Putamen (tissue), 1 donor: ENCODE results near the gene ZBED6.
"Not testable (repeated sequence)": the region's sequence is repeated elsewhere in the genome, so short reads cannot be mapped to it uniquely, and the experiment has no call there.

Experiments
- DNase-seq: peaks from one replicate; pipeline ENCODE4 v3.0.0-alpha.2; 2016; ENCODE audit warnings: low spot score

ZBED6 gene, protein sequence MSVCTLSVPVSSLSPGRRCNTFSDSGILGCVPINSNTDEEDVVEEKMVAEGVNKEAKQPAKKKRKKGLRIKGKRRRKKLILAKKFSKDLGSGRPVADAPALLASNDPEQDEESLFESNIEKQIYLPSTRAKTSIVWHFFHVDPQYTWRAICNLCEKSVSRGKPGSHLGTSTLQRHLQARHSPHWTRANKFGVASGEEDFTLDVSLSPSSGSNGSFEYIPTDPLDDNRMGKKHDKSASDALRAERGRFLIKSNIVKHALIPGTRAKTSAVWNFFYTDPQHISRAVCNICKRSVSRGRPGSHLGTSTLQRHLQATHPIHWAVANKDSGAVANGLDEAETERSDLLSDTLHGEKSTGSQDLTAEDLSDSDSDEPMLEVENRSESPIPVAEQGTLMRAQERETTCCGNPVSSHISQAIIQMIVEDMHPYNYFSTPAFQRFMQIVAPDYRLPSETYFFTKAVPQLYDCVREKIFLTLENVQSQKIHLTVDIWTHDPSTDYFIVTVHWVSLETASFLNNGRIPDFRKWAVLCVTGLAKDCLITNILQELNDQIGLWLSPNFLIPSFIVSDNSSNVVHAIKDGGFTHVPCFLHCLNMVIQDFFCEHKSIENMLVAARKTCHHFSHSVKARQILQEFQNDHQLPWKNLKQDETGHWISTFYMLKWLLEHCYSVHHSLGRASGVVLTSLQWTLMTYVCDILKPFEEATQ (N-terminal part only)

DNA sequence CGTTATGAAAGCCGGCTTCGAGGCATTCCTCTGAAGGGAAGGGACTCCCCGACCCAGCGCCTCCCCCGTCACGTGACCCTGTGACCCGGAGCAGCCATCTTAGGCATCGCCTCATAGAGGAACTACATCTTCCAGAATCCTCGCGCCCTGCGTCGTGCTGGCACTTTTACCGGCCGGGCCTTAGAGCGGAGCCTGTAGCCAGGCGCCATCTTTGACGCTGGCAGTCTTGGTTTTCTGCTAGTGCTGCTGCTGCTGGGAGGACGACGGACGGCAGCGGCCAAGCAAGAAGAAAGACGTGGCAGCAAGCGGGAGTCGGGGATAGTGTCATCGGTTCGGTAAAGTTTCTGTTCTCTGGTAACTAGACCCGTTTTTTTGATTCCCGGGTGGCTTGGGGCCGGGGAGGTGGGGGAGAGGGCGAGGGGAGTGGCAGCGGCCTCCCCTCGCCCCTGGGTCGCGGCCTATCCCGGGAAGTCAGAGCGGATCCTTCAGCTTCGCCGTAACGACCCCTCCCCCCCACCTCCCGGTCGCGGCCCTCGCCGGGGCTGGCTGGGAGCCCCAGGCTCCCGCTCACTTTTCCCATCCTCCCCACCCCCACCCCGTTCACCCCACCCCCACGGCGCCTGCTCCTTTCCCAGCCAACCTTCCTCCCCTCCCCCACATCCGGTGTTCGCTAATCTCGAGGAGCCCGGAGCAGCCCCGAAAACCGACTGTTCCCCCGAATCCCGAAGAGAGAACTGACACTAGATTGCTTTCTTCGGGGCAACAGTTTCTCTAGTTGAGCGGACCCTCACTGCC is at the start of gene ZBED6, which contains the start of gene ZC3H11A:
ZBED6 (plus strand) TSS at position 183 of the 795 bp plus-strand sequence. CDS start 1,900 bp downstream, outside the sequence.
ZC3H11A (plus strand) TSS at position 183 of the 795 bp plus-strand sequence. CDS start 21,448 bp downstream, outside the sequence.
- DNase-seq: peak; percentile 99

DNA sequence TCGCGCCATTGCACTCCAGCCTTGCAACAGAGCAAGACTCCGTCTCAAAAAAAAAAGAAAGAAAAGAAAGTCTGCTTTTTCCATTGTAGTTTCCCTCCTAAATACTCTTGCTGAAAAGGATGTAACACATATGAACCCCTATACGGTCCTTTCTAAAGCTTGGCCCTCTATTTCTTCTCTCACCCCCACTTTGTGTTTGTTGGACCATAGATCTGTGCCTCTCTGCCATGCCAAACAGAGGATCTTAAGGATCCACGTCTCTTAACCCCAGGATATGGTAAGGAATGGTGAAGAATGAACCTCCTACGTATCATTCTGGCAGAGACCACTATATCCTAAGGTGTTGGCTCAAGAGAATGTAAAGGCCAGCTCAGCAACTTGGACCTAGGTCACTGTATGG is 49.1 kb upstream of the ZBED6 start:
- DNase-seq: no peak

DNA sequence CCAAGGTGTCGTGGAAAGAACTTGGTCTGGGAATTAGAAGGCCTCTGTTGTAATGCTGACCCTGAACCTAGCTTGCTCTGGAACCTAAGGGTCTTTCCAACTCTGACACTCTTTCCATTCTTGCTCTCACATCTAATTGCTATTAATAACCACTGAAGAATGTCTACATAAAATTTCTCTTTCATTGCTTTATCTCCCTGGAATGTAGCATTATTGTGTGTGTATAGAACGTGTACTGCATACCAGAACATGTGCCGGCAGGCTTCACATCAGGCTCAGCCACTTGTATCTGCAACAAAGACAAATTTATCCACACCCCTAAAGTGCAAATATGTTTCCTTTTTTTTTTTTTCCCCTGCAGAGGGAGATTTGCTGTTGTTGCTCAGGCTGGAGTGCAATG is 44.4 kb upstream of the ZBED6 start:
- no peak for DNase-seq

DNA sequence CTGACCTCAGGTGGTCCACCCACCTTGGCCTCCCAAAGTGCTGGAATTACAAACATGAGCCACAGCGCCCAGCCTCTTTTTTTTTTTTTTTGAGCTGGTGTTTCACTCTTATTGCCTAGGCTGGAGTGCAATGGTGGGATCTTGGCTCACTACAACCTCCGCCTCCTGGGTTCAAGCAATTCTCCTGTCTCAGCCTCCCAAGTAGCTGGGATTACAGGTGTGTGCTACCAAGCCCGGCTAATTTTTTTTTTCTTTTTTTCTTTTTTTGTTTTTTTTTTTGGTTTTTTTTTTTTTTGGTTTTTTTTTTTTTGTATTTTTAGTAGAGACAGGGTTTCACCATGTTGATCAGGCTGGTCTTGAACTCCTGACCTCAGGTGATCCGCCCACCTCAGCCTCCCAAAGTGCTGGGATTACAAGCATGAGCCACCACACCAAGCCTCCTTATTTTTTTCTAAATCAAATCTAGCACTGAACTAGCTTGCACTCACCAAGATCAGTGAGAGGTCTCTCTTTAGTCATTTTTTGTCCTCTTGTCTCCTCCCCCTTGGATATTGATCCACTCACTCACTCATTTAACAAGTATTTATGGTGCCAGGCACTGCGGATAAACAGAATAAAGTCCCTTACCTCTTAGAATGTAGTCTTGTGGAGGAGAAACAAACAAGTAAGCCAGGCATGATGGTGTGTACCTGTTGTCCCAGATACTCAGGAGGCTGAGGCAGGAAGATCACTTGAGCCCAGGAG is 43.6 kb upstream of the ZBED6 start:
- DNase-seq: not testable (repeated sequence)

DNA sequence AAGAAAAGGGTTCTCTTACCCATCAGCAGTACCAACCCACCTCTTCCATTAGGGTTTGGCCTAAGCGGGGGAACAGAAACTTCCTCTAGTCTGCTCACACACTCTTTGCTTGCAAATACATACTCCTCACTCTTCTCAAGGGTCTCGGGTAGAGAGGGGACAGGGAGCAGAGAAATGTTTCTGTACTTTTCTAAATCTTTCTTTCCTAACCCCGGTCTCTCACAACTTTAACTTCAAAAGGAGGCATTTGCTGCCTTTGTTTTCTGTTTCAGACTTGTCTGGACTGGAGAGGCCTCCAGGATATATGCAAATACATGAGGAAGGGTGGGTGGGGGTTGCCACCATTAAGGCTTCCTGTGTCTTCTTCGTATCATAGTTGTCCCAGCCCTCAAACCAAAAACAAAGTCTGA is 41.0 kb upstream of the ZBED6 start:
- DNase-seq: no peak

DNA sequence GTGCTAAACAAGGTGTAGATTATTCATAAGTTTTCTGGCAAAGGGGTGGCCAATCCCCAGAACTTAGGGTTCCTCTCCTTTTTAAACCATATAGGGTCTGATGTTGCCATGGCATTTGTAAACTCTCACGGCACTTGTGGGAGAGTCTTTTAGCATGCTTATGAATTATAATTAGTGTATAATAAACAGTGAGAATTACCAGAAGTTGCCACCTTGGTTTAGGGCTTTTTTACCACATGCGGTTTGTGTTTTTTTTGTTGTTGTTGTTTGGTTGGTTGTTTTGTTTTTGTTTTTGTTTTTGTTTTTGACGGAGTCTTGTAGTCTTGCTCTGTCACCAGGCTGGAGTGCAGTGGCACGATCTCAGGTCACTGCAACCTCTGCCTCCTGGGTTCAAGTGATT is 39.4 kb upstream of the ZBED6 start:
- DNase-seq: no peak

DNA sequence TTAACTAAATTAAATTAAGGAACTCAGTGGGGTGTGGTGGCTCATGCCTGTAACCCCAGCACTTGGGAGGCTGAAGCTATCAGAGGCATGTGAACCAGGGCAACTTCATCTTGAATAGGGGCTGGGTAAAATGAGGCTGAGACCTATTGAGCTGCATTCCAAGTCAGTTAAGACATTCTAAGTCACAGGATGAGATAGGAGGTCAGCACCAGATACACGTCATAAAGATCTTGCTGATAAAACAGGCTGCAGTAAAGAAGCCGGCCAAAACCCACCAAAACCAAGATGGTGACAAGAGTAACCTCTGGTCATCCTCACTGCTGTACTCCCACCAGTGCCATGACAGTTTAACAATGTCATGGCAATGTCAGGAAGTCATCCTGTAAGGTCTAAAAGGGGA is 36.7 kb upstream of the ZBED6 start:
- DNase-seq: not testable (repeated sequence)

DNA sequence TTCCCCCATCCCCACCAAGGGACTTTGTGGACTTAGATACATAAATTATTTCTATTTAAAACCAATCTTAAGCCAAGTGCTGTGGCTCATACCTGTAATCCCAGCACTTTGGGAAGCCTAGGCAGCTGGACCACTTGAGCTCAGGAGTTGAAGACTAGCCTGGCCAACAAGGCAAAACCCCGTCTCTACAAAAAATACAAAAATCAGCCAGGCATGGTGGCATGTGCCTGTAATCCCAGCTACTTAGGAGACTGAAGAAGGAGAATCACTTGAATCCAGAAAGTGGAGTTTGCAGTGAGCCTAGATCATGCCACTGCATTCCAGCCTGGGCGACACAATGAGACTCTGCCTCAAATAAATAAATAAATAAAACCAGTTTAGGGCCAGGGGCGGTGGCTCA is 34.9 kb upstream of the ZBED6 start:
- no peak for DNase-seq

DNA sequence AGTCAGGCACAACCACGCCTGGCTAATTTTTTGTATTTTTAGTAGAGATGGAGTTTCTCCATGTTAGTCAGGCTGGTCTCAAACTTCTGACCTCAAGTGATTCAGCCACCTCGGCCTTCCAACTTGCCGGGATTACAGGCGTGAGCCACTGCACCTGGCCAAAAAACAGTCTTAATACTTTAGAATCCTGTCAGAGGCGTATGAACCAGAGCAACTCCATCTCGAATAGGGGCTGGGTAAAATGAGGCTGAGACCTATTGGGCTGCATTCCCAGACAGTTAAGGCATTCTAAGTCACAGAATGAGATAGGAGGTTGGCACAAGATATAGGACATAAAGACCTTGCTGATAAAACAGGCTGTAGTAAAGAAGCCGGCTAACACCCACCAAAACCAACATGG is 33.5 kb upstream of the ZBED6 start:
- not testable (repeated sequence) for DNase-seq

DNA sequence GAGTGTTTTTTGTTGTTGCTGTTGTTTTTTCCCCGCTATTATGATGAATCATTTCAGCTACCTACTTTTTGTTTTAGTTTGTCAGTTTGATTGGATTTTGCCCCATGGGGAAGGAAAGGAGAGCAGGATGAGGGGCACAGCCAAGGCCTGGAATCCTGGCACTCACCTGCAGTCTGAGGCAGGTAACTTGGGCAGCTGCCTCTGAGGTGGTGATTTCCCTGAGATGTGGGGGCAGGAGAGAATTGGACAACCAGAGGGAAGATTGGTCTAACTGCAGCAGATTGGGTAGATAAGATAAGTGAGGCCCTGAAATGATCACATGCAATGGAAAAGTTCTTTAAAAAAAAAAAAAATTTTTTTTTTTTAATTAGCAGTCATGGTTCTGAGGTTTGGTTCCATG is 31.9 kb upstream of the ZBED6 start:
- DNase-seq: no peak

DNA sequence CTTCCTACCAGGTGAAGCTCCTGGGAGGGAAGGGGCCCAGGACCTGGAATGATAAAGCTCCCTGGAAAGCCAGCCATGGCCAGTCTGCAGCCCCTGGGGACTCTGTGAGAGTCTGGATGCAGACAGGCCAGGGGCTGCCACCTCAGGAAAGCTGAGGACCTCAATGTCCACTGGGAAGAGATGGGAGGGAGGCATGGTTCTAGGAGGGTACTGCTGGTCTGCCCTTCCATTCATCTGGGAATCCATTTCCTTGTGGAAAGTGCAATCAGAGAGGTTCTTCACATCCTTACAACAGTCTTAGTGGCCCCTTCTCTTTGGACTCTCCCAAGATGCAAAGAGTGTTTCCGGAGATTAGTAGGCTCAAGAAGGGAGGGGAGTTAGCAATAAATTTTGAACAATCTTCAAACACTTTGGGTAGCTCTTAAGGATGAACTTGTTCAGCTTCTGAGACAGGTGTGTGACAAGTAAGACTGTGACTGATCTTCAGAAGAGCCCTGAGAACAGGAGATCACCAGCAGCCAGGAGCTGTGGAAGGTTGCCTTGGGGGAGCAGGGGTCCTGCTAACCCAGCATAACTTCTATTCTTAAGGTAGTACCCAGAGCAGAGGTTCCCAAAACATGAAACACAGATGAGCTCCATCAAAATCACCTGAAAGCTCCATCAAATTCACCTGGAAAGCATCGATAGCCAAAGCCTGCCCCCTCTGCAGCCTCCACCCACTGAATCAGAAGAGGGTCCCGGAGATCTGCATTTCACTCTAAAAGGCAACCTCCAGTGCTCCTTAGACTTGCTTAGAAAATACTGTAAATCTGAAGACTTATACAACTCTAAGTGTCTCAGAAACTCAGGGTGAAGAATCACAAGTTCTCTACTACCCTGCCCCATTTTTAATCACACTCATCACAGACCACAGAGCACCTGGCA is 31.1 kb upstream of the ZBED6 start:
- no peak for DNase-seq

DNA sequence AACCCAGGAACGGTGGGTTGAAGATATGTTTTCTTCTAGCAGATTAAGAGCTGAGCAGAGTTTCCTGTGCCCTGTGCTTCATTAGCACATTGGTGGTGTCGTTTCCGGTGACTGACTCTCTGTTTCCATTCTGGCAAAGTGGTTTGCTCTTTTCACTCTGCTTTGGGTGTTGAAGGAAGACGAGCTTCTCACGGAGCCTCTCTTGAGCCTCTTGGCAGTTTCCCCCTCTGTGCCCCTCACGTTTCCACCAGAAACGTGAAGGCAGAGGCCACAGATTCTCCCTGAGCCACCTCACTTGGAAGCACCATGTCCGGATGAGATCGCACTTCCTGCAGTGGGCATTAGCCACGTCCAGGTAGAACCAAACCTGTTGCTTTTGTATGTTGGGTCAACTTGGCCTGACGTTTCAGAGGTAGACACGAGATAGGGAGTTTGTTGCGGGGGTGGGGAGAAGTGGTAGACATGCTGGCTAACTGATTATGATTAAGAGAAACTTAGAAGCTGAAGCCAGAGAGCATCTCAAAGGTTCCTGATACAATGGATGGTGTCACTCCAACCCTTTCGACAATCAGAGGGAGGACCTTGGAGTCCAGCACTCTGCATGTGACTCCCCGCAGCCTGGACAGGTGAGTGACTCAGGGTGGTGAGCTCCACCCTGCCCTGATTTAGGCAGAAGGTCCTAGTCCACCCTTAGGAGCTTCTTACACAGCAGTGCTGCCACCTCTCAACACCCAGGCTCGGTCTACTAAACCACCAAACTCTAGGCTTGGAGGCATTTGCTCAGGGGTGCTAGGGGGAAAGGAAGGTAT is 30.2 kb upstream of the ZBED6 start, which contains the start of gene LAX1:
LAX1 (plus strand) TSS at position 155 of the 809 bp plus-strand sequence; CDS start at position 538, 383 bp downstream.
- DNase-seq: no peak

DNA sequence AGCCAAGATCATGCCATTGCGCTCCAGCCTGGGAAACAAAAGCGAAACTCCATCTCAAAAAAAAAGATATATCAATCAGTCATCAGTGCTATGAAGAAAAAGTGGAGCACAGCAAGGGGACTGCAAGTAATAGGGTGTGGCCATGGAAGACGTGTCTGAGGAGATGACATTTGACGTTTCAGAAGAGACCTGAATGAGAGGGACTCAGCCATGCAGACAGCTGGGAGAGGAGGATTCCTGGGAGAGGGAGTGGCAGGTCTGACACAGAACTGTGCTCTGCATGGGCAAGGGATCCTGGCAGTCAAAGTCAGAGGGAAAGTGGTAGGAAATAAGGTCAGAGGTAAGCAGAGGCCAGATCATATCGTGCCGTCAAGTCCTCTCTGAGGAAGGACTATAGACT is 27.2 kb upstream of the ZBED6 start:
- DNase-seq: no peak

DNA sequence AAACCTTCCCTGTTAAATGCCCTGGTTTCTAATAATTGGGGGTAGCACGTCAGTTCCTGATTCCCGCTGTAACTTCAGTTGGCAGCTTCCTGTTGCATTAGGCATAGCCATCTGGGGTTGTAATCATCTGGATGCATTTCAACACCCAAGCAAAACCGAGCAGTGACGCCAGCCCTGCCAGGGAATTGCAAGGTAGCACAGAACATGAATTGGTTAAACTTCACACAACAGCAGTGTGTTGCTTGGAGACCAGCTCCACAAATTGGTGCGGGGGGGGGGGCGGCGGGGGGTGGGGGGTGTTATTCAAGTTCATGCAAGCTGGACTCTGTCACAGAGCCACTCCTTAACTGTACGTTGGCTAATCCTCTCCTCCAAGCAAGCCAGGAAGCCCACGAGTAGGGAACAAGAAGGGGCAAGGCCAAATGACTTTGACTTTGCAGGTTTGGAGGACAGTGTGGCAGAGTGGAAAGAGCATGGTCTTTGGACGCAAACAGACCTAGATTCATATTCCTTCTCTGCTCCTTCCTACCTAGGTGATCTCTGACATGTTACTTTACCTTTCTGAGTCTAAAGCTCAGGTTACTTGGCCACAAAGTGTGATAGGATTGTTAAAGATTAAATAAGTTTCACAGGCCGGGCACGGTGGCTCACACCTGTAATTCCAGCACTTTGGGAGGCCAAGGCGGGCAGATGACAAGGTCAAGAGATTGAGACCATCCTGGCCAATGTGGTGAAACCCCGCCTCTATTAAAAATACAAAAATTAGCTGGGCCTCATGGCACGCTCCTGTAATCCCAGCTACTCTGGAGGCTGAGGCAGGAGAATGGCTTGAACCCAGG is 25.7 kb upstream of the ZBED6 start:
- peak; percentile 17 for DNase-seq

DNA sequence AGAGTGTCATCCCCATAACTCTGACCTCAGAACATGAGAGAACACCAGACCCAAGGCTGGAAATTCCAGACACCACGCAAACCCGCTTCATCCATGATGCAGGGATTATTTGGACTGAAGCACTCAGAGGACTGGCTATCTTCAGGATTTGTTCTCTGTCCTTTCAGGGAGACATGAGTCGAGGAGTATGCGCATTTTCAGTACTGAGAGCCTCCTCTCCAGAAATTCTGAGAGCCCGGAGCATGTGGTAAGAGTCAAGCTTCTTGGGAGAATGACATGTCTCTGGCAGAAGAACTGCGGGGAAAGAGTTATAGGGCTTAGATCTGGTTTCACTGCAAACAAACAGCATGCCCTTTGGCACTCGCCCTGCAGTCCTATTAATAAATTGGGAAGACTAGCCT is 23.5 kb upstream of the ZBED6 start:
- DNase-seq: no peak

DNA sequence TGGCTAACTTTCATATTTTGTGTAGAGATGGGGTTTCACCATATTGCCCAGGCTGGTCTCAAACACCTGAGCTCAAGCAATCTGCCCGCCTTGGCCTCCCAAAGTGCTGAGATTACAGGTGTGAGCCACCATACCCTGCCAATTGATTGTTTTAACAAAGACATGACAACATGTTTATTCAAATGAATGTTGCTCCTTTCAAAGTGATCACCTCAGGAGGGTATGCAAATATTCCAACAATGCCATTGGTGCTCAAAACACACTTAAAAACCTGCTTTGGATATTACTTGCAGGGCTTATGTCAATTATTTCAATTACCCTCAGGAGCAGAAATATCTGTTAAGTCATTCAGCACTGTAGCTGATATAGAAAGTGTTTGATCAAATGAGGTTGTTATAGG is 22.6 kb upstream of the ZBED6 start:
- DNase-seq: no peak

DNA sequence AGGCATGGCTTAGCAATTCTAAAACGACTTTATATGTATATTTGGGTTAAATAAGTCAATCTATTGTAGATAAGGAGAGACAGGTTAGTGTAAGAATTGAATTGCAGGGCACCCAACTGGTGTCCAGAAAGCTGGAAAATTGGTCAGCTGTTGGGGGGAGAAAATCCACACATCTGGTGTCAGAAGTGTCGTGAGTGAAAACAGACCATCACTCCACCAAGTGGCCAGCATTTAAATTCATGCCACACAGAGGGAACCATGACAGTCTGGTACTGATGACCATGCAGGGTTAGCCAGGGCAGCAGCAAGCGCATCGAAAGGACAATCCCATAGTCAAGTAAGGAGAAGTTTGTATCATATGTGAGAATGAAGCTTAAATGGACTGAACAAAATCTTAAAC is 18.8 kb upstream of the ZBED6 start:
- peak; percentile 72 for DNase-seq

DNA sequence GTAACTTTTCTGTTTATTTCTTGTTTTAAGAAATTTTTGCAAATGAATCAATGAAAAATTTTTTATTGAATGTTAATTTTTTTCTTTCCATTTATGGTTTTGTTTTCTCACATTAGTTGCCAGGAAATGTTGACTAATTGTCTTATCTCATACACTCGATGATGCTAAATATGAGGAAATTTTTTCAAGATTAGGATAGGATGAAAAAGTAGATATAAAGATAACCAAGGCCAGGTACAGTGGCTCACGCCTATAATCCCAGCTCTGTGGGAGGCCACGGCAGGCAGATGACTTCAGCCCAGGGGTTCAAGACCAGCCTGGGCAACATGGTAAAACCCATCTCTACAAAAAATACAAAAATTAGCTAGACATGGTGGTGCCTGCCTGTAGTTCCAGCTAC is 17.8 kb upstream of the ZBED6 start:
- DNase-seq: no peak

DNA sequence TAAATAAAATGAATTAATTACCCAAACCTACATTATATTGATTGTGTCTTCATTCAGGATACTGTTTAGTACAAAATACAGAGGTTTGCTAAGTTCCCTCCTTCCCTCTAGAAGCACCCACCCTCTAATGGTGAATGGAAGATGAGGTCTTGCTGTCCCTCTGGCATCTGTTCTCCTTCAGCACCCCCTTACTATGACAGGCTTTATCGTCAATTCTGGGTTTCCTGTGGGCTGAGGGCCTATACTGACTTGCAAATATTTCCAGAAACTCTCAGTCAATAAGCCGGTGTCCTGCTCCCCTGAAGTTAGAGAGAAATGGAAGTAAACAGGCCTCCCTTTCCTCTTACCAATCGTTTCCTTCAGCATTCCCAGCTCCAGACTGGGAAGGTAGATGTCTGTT is 17.3 kb upstream of the ZBED6 start:
- no peak for DNase-seq
